HG03342 (cell line): ENCODE results near the gene KCNQ5.

Experiments used
- ATAC-seq: cut with Tn5 transposase; IDR thresholded peaks from one replicate; pipeline ENCODE4 v1.9.1; 2021; ENCODE audit warnings: mild to moderate bottlenecking, moderate library complexity; ENCODE audit not compliant: unreplicated experiment

Gene KCNQ5

DNA sequence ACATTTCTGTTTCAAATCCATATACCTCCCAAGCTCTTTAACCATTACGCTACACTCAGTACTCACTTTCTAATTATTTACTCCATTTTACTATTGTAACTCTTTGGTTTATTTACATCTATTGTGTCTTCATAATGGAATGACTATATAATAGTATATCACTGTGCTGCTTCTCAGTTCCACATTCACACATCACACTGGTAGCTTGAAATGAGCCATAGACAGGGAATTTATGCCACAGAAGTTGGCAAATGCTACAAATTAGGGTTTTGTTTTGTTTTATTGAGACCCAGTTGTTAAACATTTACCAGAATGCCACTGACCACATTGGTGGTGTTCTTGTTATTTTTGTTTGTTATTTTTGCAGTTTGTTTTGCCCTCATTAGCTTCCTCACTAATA lies 213.9 kb downstream of the KCNQ5 start:
- ATAC-seq, result no peak

DNA sequence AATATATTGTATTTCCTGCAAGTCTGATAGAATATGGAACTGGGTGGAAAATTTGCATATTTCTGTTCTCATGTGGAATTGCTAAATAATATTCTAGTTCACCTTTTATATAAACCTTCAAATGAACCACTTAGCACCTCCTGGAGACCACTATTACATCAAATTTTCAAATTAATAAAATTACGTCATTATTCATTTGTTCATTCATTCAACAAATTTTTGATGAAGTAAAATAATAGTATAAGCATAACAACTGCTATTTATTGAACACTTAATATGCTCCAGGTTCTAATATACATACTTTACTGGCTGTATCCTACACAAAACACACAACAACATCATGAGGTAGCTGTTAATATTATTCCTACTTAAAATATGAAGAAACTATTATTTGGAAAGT lies 215.1 kb downstream of the KCNQ5 start:
- ATAC-seq, result no peak

DNA sequence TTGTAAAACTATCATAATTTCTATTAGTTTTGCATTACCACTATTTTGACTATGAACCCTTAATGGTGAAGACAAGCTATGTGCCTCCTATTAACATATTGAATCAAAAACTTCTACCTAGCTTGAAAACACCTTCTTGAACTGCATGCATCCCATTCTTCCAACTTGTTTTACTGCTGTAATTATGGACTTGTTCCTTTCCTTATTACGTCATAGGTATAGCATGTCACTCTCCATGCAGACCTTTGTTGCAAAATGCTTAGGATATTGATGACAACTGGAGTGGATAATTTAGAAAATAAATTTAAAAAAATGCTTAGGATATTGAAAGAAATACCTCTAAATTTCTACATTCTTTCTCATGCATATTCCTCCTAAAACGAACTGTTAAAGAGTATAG lies 219.3 kb downstream of the KCNQ5 start:
- ATAC-seq, result no peak

DNA sequence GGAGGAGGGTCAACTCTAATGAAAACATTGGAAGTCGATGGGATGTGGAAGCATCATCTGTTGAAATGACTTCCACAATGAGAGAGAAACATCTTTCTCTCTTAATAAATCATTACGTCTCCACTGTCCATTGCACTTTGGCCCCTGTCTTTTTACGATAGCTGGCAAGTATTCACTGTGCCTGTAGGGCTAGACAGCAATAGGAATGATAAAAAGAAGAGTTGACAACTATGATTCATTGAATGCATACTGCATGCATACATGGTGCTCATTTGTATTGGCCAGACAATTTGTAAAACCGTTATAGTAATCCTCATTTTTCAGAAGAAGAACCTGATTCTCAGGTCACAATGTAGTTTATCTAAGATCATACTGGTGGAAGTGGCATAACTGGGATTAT lies 220.3 kb downstream of the KCNQ5 start:
- no peak for ATAC-seq

DNA sequence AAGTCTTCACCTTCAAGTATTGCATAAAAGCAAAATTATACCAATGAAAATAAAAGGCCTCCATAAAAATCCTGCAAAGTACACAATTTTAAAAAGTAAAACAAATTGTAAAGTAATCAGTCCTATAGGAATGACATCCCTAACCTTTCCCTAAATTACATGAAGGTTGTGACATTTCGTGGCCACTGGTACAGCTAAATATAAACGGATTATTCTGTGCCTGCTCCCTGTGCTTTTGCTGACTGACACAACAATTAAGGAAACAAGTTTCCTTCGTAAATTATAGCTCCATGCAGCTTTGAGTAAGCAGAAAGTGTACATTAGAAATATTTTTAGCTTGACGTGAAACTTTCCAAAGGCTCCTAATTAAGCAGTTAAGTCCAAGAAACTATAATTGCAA lies 222.8 kb downstream of the KCNQ5 start:
- ATAC-seq, result no peak

DNA sequence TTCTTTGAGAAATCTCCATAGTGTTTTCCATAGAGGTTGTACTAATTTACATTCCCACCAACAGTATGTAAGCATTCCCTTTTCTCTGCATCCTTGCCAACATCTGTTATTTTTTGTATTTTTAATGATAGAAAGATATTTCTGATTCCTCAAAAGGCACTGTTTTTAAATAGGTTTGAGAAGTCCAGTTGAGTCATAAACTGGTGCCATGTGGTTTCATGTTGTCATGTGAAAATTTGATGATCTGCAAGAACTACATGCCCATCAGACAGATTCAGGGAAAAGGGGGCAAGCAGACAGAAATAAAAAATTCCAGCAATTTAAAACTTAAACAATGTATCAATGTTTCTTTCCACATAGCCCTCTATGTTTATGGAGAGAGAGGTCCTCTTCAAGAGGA lies 227.5 kb downstream of the KCNQ5 start:
- ATAC-seq, result no peak

DNA sequence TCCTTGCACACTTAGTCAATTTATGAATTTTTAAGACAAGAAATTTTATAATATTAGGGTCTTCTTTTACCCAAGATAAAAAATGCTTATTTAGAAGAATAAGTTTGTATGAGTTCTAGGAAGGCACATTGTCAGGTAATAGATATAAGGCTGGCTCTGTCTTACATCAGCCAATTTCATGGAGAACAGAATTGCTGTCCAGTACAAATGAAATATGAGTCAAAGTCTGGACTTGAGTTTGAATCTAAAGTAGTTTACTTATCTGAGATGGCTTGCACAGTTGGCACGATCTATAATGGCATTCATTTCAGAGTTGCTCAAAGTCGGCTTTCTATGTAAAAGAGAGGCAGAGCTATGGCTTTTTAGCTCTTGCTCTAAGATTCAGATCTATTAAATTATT lies 228.2 kb downstream of the KCNQ5 start:
- ATAC-seq, result no peak

DNA sequence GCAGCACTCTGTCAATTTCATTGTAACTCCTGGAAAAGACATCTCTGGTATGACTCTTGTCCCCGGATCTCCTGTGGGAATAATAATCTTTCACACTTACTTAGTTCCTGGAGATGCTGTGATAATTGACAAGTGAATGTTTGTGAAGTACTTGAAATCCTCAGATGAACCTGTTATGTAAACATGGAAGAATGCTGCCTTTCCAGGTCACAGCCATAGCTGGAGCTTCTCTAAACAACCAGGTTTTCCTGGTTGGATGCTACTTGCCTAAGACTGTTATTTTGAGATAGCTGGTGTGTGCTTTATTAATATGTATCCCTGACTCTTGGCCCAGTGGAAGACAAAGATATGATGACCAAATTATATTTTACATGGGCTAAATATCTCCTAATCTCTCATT lies 228.6 kb downstream of the KCNQ5 start:
- ATAC-seq, result no peak

DNA sequence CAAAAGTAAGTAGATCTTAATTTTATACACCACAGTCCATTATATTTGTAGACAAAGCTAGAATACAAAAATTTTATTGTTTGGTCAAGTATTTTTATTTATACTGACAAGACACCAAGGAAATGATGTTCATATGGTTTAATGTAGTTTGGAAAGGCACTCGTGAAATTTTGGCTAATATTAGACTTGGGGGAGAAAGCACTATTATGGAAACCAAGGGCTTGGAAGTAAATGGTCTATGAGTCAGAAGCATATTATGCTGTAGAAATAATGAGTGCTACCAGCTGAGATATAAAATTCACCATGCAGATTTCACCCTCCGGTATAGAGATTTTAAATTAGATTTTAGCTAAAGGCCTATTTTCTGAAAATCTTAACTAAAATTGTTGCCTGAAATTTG lies 233.6 kb downstream of the KCNQ5 start:
- ATAC-seq, result no peak

DNA sequence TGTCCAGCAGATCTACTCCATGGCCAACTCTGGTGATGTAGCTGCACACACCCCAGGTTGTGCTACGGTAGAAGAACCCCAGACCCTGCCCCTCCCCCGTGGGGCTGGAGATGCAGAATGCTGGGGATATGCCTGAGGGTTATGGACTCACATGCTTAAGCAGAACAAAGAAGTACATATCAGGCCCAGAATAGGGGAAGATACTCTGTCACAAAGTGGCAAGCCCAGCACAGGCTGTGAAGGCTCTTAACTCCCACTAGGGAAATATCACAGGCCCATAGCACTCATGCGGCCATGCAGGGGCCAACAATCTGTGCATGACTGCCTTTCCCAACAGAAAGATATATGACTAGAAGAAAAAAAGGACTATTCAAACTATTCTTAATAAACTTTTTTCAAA lies 234.9 kb downstream of the KCNQ5 start:
- no peak for ATAC-seq

DNA sequence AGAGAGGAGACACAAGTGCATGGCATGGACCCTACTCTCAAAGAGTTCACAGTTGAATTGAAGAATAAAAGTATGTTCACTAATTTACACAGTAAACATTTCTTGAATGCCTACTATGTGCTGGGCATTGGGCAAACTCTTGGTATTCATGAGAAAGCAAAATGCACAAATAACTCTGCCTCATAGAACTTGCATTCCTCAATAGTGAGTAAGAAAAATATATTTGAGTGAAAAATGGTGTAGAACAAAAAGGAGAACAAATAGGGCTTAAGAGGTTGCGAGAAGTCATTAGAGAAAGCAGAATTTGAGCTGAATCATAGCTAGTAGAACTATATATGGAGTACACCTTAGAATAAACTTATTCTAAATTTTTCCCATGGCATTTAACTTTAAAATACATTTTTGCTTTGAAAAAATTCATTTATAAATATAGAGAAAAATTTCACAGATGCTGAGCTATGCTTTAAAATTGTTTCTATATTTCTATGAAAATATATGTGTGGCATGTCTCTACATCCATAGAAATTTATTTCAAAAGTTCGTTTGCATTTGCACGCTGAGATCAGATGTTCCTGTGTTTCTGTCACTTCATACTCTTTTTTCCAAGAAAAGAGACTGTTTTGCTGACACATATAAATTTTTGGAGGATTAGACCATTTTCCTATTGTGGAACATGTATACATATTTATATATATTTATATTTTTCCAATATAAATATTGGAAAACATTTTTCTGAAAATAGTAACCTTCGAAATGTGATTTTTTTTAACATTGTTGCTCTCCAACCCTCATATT lies 236.1 kb downstream of the KCNQ5 start:
- no peak for ATAC-seq

DNA sequence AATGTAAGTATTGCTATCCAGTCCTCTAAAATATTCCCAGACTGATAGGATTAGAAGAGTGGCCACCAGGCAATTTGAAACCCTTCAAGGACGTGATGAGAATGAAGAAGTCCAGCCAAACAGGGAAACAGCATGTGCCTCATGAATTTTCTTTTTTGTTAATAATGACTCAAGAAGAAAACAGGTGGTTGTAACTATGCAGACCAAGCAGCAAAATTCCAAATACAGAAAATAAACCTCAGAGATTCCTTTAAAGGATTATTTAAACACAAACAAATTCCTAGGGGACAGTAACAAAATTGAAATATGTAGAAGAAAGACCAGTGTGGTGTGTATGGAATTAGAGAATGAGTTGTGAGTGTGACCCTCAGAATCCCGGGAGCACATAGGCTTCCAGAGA lies 239.2 kb downstream of the KCNQ5 start:
- ATAC-seq, result no peak

DNA sequence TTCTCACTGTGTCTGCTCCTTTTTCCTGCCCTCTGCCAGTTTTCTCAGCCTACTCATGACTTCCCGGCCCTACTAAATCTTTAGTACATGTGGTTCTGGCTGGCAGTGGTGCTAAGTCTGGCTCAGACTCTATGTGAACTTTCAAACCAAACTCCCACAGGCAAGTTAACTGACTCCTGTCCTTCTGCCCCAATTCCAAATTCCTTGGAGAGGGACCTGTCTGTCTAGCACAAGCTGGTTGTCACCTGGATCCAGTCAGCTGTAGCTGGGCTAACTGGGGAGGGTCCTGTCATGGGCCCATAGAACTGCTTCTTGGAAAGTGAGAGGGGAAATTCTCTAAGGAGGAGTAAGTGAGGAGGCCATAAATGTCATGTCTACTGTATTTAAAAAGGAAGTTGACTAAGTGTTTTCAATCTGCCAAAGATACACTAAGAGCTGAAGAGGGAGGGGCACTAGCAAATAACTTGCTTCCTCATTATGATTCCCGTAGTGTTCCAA lies 240.1 kb downstream of the KCNQ5 start:
- ATAC-seq, result peak; percentile 69

DNA sequence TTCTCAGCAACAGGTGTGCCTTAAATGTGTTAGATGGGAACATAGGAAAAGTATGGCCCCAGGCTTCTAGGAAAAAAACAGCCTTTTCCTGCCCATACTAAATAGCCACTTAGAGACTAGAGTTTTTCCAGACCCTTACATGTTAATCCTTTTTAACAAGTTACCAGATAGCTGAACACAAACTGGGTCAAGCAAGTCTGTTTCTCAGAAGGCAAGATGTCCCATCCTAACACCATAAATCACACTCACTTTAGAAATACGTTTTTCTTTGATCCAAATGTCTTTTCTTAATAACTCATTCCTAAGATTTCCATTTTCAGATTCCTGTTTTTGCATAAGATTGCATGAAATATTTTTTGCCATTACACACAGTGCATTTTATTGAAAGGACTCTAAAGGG lies 241.3 kb downstream of the KCNQ5 start:
- no peak for ATAC-seq

DNA sequence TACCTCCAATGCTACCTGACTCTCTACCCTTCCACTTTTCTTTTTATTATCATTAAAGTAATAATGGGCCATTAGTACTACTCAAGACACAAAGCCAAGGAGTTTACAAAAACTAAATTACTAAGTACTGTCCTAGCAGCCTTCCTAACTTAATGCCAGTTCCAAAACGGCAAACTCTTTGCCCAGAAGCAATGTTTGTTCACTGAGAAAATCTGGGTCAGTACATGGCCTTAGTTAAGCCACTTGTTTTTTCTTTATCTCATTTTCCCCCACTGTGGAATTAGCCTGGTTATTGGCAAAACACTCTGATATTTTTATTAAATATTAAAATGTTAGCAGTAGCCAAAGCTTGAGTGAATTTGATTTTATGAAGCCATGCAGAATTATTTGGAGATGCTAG lies 242.4 kb downstream of the KCNQ5 start:
- no peak for ATAC-seq

DNA sequence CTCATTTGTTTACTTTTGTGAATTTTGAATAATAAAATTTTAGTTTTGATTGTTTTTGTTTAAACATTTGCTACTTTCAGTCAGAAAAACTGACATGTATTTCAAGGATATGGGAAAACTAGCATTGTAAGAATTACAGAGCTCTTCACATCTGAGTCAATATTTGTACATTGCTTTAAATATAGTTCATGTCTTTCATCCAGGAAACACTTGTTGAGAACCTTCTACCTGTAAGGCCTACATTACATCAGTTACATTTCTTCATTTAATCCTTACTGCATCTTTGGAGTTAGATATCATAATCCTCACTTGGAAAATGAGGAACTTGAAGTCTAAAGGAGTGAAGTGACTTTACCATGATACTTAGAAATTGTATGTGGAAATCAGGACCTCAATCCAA lies 242.9 kb downstream of the KCNQ5 start:
- ATAC-seq, result no peak

DNA sequence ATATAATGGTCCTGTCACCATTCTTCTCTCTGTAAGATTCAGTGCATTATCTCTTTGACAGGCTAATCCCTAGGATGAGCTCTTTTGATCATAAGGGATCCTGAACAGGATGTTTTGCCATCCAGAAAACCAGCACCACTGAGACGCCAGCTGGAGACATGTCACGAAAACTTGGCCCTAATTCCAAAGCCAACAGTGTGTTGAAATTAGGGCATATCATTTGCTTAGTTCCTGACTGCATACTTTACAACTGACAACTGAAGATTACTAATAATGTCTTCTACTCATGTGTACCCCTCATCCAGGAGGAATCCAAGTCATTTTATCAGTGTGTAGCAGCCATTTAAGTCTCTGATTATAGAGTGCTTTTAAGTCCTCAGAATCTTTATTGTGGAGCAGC lies 243.6 kb downstream of the KCNQ5 start:
- ATAC-seq, result no peak

DNA sequence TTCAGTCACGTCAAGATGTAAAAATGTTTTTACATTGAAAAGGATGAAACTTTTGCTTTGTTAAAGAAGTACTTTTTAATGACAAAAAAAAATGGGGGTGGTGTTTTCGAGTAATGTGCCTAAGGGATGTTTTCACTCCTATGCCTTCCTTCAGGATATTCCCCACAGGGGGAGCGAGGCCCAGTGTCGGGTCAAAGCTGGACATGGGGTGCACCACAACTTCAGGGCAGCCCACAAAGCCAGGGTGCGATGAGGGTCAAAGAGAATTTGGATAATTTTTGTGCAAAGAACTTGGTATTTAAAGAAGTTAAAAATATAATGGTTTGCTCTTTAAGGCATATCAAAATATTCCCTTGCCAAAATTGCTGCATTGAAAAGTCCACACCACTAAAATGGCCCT lies 247.8 kb downstream of the KCNQ5 start:
- no peak for ATAC-seq

DNA sequence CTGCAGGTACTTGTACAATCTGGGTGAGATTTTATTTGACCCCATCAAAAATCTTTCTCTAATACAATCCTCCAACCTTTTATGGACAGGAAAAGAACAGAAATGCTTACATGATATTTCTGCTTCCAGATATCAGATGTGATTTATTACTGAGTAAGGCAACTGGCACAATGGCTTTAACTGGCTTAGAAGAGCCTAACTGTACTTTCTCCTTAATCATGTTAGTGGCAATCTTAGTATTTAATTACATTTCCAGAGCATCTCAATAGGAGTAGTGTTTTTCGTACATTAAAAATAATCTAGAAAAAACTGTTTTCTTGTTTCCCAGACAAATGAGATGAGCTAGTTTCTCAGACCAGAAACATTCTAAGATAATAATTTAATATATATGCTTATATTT lies 251.6 kb downstream of the KCNQ5 start:
- no peak for ATAC-seq

DNA sequence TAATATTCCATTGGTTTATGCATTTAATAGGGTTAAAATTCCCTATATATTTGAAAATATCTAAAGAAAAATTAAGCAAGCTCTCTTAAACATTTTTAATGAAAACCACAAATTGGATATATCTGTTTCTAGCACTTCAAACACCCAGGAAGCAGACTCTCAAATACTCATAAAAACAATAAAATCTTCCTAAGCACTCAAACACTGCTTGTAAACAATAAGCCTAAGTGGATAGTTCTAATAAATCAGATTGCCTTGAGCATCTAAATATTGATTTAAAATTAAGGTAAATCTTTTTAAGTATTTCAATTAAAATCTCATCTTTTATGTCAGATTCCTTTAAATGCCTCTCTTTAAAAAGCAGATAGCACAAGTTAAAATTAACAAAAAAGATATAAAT lies 254.4 kb downstream of the KCNQ5 start:
- ATAC-seq, result no peak

DNA sequence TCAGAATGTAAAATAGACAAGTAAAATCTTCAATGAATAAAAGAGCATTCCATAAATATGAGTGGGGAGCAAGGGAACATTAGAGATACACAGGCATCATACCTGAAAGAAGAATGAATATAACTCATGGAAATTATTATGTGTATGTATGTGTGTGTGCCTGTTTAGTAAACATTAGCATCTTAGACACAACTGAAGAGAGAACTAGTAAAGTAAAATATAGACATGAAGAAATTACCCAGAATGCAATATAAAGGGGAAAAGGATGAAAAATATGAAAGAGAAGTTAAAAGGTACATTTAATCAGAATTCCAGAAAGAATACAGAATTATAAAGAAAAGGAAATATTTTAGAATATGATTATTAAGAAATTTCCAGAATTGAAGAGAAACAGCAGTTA lies 264.3 kb downstream of the KCNQ5 start:
- ATAC-seq, result no peak

DNA sequence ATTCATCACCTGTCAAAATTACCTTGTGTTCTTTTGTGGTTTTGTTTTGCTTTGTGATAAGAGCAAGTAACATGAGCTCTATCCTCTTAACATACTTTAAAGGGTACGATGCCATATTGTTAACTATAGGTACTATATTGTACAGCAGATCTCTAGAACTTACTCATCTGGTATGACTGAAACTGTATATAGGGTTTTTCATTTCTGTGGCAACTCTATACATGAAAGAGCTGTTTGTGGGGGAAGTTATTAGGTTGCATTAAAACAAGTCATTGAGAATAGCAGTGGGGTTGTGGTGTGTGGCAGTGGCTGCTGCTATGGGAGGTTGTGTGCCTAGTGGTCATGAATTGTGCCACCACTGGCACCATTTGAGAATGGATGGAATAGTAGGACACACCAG lies 268.4 kb downstream of the KCNQ5 start:
- no peak for ATAC-seq

DNA sequence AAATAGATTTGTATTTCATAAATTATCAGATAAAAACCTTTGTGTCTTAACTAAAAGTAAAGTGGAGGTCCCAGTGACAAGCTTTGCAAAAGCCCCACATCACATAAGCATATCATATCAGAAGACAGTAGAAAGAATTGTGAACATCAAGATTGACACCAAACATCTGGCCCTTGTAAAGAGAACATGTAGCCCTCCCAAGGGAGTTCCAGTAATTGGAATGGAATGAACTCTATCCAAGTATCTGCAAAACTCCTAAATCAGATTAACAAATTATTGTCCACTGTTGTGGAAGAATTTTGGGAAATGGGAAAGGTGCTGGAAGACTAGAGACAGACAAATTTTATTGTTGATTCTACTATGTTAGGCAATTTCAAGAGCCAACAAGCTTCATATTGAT lies 268.8 kb downstream of the KCNQ5 start:
- no peak for ATAC-seq
